NCI-H1092 treated with DMSO at 0.1 percent for 48 hours (cell line): ENCODE measurements around the gene PTGR1.

ENCODE experiments used
- DNase-seq: peaks from one replicate; lab custom pipeline; 2025; lab: John Stamatoyannopoulos, UW

The PTGR1 gene

GRCh38 chr9:111542497-111543254, 56.8 kb downstream of the PTGR1 start:
- no peak for DNase-seq

DNA sequence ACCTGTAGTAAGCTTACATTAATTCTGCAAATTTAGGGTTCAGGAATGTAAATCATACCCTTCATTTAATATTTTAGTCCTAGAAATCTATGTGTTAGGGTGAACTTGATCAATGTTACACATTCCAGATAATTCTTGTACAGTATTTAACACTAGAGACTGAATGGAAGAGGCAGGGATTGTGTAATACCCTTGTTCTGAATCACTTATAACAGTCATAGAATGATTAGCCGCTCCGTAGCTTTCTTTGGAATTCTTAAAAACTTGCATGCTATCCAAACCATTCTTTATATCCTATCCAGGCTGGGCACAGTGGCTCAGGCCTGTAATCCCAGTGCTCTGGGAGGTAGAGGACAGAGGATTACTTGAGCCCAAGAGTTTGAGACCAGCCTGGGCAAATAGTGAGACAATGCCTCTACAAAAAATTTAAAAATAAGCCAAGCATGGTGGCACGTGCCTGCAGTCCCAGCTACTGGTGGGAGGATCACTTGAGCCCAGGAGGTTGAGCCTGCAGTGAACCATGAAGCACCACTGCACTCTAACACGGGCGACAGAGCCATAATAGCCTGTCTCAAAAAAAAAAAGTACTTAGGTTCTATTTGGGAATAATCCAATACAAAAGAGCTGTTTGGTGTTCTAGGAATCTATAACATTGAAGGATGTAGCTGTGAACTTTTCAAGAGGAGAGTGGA, 66.2 kb downstream of the PTGR1 start:
- DNase-seq = no peak

DNA sequence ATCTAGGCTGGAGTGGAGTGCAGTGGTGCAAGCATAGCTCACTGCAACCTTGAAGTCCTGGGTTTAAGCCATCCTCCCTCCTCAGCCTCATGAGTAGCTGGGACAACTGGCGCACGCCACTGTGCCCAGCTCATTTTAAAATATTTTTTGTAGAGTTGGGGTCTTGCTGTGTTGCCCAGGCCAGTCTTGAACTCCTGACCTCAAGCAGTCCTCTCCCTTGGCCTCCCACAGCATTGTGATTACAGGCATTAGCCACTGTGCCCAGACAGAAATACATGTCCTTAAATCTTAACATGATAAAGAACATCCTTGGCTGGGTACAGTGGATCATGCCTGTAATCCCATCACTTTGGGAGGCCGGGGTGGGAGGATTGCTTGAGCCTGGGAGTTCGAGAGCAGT, 67.7 kb downstream of the PTGR1 start:
- DNase-seq = no peak

- DNase-seq = no peak
Measured at GRCh38 chr9:111529787-111530186, 69.7 kb downstream of the PTGR1 start.

DNA sequence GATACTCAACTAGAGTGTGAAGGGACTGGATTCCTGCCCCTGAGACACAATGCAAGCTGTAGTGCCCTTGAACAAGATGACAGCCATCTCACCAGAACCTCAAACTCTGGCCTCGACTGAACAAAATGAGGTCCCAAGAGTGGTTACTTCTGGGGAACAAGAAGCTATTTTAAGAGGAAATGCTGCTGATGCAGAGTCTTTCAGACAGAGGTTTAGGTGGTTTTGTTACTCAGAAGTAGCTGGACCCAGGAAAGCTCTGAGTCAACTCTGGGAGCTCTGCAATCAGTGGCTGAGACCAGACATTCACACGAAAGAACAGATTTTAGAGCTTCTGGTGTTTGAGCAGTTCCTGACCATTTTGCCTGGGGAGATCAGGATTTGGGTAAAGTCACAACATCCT, 72.1 kb downstream of the PTGR1 start:
- DNase-seq = no peak

DNA sequence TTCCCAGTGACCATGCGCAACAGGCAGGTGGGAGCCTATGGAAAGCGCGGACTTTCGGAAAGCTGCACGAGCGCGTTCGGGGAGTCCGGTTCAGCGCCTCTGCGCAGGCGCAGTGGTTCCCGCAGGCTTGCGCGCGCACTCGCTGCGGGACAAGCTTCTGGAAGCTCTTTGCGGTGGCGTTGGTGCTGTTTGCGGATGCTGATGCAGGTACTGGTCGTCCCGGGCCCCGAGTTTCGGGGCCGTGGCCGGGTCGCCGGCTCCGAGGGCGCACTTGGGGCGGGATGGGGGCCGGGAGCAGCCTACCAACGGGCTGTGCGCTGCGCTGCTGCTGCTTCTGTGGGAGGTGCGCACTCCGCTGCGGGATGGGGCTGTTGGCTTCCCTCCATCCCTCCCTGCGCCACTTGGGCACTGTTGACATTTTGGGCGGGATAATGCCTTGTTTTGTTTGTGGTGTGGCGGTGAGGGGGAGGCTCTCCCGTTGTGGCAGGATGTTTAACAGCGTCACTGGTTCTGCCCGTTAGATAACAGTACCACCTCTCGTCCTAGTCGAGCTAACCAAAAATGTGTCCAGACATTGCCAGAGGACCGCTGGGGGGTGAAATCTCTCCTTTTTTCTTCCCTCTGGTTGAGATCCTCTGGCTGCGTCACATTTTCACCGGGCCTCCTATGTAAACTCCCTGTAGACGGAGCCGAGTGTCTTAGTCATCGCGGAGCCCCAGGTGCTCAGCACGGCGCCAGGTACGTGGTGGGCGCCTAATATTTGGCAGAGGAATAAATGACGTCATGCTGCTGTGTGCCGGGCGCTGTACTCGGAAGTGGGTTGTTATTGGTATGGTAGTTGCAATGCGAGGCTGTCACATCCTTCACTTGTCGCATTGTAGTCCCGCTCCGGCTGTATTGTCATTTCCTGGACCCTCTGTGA, 74.1 kb downstream of the PTGR1 start, which contains the start of gene ZNF483:
Gene ZNF483, plus strand, starts transcription at position 124 of the 922 bp plus-strand sequence. CDS start 2,217 bp downstream, outside the sequence.
- peak; percentile 92 for DNase-seq

DNA sequence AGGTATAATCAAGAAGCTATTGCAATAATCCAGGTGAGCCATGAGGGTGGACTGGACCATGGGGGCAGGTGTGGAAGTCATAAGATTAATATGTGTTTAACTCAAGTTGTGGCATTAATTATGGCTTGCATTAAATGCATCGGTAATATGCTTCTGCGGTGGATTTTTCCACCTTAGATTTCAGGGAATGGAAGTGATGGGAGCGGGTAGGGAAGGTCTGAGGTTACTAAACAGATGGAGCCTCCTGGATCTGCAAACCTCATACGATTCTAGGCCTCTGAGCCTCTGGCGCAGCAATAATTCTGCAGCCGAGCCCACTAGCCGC, 74.8 kb downstream of the PTGR1 start:
- no peak for DNase-seq

- no peak for DNase-seq
Measured at GRCh38 chr9:111516061-111516465, 83.4 kb downstream of the PTGR1 start.

- DNase-seq = no peak
Measured at GRCh38 chr9:111514967-111515366, 84.5 kb downstream of the PTGR1 start.
